Camera-type eye (tissue), 1 donor: ENCODE results near the gene OGDHL. TPM values are rescaled to one million over a fixed set of nuclear protein-coding genes. Genes with fewer than 3 reads are reported as not detected.

Source experiments
- total RNA-seq: library from RNA; depleted of rRNA; stranded (reverse); fragments of >200 nt; gene quantifications from one replicate; pipeline ENCODE4 v1.2.3, GENCODE V29; 2014

OGDHL gene
- total RNA-seq: 15.8 TPM

GRCh38 chr10:49761789-49762565, at the start of gene OGDHL:
OGDHL (minus strand) TSS chr10:49762323; CDS start chr10:49758592, 3,731 bp downstream.

Other genes with a start within 250 kb of the OGDHL start
- 35.5 TPM for gene ERCC6, start 223.2 kb downstream of the OGDHL start, total RNA-seq
- 1.3 TPM for gene SLC18A3, start 152.0 kb downstream of the OGDHL start, total RNA-seq
- gene CHAT, start 148.3 kb downstream of the OGDHL start, total RNA-seq: 1.8 TPM
- not detected for gene C10orf53, start 82.7 kb downstream of the OGDHL start, total RNA-seq
- 91.0 TPM for gene PARG, start 179.7 kb upstream of the OGDHL start, total RNA-seq
- gene TIMM23B, start 179.7 kb upstream of the OGDHL start, total RNA-seq: 27.1 TPM
- gene AGAP6, start 226.1 kb upstream of the OGDHL start, total RNA-seq: 8.5 TPM